ENCODE measurements around the gene ISG20.
"Not testable (repeated sequence)": the region's sequence is repeated elsewhere in the genome, so short reads cannot be mapped to it uniquely, and the experiment has no call there.

Gene ISG20

DNA sequence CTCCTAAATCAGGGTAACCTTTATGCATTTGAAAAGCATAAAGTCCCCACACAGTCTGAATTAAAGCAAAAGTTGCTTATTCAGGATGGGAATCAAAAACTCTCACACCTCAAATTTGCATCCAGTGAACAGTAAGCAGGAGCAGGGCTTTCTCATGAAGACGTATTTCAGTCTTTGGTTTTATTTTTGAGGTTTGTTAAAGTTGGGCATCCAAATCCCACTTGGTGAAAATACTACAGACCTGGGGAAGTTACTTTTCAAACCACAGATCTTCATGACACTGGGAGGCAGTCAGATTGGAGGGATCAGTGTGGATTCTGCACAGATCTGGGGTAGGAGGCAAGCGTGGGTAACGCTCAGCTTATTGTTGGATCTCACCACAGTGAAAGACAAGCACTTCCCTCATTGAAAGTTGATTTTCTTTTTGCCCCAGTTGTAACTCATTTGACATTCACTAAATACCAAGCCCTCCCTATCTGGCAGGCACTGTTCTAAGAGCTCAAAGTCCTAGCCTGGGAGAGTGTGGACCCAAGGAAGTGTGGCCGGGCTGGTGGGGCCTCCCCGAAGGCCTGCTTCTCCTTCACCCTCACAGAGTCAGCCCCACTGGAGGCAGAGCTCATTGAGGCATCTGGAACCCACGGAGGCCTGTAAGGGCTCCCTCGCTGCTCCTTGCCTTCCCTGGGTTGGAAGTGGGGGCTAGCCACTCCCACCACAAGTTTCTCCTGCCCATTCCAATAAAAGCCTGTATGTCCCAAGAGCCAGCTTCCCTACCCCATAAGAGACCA lies 783 bp upstream of the ISG20 start:
- DNase-seq: no peak

DNA sequence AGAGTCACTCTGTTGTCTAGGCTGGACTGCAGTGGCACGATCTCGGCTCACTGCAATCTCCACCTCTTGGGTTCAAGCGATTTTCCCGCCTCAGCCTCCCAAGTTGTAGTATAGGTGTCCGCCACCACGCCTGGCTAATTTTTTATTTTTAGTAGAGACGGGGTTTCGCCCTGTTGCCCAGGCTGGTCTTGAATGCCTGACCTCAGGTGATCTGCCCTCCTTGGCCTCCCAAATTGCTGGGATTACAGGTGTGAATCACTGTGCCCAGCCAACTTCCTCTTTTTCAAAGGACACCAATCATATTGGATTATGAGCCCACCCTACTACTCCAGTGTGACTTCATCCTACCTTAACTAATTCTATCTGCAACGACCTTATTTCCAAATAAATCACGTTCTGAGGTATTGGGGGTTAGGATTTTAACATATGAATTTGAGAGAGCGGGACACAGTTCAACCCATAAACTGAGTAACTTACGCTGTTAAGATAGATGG lies 3.2 kb downstream of the ISG20 start:
- no peak for DNase-seq

DNA sequence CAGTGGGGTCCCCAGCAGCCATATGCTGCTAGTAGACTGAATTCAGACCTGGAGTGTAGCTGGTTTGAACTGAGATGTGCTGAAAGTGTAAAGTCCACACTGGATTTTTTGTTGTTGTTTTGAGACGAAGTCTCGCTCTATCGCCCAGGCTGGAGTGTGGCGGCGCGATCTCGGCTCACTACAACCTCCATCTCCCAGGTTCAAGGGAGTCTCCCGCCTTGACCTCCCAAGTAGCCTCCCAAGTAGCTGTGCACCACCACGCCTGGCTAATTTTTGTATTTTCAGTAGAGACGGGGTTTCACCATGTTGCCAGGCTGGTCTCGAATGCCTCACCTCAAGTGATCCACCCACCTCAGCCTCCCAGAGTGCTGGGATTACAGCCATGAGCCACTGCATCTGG lies 3.7 kb downstream of the ISG20 start:
- DNase-seq: not testable (repeated sequence)

DNA sequence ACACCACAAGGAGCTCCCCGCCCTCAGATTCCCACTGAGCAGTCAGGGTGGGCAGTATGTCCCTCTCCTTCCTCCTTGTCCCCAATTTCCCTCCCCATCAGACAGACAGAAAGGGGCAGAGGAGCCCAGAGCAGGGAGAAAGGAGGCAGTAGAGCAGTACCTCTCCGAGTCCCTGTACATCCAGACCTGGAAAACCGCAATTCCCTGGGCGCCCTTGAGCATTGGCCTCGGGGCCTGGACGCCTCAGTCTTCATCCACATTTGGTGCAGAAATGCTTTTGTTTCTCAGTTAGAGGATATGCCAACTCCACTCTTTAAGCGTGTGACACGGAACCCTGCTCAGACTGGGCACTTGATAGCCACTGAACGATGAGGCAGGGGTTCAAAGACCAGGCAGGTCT lies 5.9 kb downstream of the ISG20 start:
- no peak for DNase-seq

DNA sequence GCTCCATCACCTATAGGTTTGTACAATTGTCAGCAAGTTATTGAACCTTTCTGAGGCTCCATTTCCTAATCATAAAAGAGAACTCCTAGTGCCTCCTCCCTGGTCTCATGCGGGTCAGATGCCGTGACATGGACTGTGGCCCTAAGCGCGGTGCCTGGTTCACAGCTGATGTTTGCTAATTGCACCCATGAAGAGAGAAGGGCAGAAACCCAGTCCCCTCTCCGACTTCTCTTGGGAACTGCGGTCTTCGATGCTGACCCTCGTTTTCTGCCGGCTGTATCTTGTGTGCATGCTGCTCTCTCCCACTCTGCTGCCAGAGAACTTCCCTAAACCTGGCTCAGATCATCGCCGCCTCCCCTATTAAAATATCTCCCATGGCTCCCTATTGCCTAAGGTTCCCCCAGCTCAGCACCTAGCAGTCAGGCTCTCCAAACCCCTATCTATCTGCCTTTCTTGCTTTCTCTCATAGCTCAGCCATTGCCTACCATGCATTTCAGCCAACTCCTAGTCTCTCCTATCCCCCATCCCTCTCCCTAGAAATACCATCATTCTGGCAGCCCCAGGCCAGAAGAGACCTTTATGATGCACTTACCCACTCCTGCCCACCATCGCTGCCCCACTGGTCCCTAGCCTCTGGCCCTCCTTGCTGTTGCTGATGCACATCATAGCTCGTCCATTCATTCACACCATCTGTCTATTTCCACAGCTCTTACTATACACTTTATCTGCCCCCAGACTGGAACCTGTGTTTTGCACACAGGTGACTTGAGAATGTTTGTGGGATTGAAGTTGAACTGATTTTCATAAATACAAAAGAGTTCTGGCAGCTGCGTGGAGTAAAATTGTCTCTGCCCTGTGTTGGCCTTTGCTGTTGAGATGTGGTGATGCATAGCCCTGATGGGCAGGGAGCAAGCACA lies 6.6 kb downstream of the ISG20 start:
- DNase-seq: no peak

DNA sequence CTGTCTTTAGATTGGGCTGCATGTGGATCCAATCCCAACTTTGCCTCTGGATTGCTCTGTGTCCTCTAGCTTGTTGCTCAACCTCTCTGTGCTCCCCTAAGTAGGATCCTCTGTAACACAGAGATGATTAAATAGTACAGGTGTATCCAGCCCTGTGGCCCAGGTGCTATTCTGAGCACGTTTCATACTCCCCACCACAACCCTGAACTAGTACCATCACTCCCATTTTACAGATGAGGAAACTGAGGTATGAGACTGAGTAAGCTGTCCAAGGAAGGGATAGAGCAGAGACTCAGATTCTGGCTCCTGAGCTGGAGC lies 7.2 kb downstream of the ISG20 start:
- DNase-seq: no peak

DNA sequence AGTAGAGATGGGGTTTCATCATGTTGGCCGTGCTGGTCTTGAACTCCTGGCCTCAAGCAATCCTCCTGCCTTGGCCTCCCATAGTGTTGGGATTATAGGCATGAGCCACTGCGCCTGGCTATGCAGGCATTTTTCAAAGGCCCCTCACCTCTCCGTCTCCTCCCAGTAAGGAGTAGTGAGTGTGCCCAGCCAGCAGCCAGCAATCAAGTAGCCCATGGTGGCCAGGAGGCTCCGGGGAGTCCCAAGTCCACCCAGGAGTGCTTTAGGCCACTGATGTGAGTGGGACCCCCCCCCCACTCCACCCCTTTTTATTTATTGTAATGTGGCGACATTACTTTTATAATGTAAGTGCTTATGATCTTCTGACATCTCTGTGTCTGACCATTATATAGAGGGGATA lies 8.1 kb downstream of the ISG20 start:
- no peak for DNase-seq

DNA sequence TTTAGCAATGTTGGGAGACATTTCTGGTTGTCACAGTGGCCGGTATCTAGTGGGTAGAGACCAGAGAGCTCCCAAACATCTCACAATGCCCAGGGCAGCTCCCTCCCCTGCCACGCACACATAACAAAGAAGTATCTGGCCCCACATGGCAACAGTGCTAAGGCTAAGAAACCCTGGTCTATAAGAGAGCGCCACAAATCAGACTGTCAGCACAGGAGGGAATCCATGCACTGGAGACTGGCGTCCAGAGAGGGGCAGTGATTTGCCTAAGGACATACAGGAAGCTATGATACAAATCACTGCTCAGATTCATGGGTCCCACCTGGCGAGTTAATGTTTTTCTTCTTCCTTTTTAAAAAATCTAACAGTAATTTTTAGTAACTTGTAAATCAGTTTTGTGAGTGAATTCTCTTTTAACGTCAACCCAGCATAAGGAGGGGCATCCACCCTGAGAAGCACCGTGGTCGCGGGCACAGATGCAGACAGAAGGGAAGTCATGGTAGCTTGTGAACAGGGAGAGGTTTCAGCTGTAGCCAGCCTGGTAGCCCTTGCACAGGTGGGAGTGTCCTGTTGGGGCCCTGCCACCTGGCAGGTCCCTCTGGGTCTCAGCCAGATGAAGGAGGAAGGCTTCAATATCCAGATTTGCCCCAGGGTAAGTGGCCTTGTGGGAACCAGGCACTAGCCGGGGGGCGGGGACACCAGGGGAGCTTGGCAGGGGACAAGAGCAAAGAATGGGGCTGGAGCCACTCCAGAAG lies 8.7 kb downstream of the ISG20 start:
- DNase-seq: no peak

DNA sequence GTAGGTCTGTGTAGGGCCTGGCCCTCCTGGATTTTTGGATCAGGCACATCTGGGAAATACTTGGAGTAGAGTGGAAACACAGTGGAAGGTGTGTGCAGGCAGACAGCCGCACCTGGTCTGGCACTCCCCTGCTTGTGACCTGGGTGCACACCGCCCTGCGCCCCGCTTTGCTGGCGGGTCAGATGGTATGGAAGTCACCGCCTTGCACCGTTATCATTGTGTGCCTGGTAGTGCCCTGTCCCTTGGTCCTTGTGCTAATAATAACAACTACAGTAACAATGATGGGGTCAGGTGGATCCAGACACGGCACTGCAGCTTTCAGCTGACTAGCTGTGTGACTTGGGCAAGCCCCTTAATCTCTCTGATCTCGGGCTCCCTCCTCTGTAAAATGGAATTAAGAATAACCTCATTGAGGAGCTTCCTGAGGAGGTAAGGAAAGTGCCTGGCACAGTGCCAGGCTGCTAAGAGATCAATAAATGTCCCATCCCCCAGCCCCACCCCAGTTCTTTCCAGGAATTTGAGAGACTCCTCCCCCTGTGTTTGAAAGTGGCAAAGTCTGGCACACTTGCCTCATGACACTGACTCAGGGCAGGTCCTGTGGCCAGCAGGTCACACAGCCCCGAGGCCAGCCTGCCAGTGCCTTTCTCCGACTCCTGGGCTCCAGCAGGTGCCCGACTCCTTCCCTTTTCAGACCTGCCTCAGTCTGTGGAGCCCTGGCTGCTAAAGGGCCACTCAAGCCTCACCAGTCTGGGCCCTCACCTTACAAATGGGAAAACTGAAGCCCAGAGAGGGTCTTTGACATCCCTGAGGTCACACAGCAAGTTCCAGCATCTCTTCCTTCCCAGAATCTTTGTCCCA lies 9.8 kb downstream of the ISG20 start:
- no peak for DNase-seq

DNA sequence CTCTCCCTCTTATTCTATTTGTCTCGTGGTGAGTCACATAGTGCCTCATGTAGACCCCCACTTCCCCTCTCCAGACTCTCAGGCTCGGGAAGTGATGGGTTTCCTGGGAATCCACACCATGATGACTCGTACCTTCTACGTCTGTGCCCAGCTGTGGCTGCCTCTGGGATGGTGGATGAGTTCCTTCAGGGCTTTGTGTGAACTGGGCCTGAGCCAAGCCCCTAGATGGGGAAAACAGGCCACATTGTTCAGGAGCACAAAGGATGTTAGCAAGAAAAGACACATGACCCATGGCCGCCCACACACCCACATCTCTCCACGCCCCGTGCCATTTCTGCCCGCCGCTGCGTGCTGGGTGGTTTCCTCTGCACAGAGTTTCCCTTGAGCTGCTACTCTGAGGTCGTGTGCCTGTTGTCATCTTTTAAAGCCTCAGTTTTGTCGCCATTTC lies 10.5 kb downstream of the ISG20 start:
- DNase-seq: peak; percentile 72

DNA sequence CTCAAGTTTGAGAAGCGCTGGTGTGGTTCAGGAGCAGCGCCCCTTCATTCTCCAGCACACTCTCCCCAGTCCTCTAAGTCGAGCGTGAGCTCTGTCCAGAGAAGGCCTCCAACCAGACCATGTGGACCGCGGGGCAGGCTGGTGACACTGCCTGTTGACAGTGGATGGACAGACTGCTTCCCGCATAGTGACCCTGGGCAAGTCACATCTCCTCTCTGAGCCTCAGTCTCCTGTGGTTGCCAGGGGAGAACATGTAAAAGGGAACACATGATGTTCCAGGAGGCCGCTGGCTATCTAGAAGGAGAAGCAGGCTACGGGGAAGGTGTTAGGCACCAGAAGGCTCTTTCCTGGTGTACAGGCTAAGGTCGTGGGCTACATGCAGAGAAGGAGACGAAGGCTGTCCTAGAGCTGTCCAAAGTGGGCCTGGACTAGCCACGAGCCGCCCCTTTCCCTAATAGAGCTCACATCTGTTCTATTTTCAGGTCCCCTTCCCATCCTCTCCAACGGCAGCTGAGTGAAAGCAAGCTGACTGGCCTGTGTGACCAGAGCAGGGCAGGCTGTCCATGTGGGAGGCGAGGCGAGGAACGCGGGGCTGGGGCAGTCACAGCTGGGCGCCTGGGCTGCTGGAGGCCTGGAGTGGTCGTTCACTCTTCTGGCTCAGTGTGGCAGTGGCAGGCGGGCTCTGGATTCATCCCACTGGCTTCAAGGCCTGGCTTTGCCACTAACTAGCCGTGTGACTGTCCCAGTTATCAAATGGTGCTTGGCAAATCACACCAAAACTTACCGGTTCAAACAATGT lies 11.1 kb downstream of the ISG20 start:
- no peak for DNase-seq

DNA sequence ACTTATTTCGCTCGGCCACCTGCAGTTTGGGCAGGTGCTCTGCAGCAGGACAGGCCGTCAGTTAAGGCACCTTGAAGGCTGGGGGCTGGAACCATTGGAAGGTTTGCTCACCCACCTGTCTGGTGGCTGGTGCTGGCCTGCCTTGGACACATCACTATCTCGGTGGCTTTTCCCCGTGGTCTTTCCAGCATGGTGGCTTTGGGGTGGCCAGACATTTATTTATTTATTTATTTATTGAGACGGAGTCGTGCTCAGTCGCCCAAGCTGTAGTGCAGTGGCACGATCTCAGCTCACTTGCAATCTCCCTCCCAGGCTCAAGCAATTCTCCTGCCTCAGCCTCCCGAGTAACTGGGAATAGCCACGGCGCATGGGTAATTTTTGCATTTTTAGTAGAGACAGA lies 11.7 kb downstream of the ISG20 start:
- no peak for DNase-seq

DNA sequence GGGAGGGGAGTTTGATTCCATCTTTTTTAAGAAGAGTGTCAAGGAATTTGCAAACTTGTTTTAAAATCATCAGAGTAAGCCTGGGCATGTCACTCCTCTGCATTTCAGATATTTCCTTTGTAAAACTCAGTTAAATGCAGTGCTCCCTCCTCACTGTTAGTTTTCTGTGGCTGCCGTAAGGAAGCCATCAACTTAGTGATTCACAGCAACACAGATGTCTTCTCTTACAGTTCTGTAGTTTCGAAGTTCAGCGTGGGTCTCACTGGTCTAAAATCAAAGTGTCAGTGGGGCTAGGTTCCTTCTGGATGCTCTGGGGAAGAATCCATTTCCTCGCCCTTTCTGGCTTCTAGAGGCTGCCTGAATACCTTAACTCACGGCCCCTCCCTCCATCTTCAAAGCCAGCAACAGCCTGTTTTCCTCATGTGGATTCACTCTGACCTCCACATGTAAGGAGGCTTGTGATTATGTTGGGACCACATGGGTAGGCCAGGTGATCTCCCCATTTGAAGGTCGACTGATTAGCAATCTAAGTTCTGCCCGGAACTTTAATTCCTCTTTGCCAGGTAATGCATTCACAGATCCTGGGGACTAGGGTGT lies 12.4 kb downstream of the ISG20 start:
- no peak for DNase-seq

DNA sequence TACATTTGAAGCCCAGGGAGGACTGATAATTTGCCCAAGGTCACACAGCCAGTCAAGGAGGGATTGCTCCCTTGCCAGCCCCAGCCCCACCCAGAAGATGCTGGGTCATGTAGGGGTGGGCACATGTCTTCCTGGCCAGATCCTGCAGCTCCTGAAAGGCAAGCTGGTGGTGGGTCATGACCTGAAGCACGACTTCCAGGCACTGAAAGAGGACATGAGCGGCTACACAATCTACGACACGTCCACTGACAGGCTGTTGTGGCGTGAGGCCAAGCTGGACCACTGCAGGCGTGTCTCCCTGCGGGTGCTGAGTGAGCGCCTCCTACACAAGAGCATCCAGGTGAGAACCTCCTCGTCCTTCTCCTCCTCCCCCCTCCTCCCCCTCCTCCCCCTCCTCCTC lies 13.2 kb downstream of the ISG20 start:
- no peak for DNase-seq

DNA sequence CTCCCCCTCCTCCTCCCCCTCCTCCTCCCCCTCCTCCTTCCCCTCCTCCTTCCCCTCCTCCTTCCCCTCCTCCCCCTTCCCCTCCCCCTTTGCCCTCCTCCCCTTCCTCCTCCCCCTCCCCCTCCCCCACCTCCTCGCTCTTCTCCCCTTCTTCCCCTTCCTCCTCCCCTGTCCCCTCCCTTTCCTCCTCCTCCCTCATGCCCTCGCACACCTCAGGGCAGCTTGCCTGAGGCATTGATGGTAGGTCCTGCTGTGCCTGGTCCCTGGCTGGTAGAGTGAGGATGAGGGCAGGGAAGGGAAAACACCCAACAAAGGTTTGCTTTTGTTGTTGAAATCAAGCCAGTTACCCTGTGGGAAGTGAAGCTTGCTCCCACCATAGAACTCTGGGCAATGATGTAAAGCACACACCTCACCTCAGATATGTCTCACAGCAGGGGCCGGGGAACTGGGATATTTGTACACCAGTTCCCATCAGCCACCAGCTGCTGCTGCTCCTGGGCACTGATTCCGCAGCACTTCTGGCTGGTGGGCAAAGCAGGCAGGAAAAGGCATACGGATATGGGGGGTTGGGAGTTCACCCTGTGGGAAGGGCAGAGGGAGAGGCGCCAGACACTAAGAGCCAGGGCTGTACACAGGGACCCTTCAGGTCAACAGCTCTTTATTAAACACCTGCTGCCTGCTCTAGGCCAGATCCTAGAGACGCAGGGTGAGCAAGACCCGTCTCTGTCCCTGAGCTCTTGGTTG lies 13.8 kb downstream of the ISG20 start:
- no peak for DNase-seq

DNA sequence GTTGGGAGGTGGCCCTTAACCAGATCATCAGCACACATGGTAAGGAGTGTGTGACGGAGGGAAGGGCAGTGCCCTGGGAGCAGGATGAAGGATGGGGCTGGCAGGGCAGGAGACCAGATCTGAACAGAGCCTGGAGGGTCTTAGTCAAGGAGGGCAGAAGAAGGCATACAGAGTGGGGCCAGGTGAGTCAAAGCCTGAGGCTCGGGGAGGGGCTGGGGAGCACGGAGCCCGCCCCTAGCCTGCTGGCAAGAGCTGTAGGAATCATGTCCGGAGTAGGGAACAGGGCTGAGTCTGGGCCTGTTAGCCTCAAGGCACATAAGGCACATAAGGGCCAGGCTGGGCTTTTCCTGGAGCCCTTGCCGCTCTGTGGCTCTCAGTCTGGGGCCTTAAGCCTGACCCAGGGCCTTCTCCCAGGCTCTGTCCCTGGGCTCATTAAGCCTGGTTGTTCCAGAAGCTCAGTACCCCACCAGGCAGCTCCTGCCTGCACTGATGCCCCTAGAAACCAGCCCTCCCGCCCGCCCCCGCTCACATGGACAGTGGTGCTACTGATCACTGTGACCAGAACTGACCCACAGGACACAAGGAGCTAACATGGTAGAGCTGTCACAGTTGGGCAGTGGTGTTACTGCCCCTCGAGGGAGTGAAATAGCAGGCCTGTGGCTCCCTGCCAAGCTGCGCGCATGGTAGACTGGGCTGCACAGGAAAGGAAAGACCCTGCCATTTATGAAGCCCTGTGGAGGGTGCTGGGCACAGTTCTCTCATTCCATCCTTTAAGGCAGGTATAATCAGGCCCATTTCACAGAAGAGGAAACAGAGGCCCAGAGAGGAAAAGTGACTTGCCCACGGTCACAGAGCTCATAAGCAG lies 14.6 kb downstream of the ISG20 start:
- DNase-seq: no peak

DNA sequence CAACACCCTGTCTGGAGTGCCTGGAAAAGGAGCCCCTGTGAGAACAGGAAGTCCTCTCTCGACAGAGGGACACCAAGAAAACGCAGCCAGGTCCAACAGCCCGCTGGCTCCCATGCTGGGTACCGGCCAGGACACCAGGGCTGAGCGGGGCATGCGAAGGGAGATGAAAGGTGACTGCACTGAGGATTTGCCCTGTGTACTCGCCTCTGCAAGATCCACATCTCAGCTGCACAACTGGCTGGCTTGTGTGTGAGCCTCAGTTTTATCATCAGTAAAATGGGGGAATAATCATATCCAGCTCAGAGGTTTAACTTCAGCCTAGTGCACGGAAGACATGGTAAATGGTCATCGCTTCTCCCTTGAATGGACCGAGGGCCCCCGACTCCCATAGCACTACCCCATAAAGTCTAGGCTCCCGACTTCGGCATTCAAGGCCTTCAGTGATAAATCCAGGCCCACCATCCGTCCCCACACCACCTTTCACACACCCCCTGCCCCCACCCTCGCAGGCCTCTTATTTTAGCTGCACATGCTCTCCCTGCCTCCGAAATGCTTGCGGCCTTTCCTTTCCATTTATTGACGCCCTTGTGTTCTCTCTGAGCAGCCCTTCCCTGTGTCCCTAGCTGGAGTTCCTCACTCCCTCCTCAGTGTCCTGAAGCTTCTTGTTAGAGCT lies 15.8 kb downstream of the ISG20 start:
- no peak for DNase-seq

DNA sequence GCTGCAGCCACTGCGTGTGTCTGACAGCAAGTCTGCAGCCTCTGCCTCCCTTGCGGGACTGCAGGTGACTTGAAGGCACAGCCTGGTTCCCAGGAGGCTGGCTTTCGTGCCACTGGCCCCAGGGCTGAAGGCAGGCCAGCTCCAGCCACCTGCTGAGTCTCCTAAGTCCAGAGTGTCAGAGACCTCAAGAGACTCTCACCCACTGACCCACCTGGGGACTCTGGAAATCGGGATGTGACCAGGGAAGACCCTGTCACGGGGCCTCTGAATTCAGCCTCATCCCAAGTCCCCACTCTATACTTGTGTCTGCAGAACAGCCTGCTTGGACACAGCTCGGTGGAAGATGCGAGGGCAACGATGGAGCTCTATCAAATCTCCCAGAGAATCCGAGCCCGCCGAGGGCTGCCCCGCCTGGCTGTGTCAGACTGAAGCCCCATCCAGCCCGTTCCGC lies 16.3 kb downstream of the ISG20 start:
- no peak for DNase-seq

All from left hindlimb (tissue), 1 donor.